PC-3 (cell line): Measurements from ENCODE around the gene KIAA1549.

Experiments
- EZH2phosphoT487 ChIP-seq: fragments of 300-600 bp; sonication (generic); IDR thresholded peaks from 2 replicates; pipeline ENCODE4 v1.6.1; 2018; ENCODE audit warnings: mild to moderate bottlenecking, antibody characterized with exemption, low read length, borderline replicate concordance
- TF ChIP-seq, protein P1 (sequence below): fragments of 300-600 bp; sonication (generic); conservative IDR thresholded peaks from 2 replicates; pipeline ENCODE4 v1.5.1; 2017; ENCODE audit warnings: antibody characterized with exemption, low read depth, mild to moderate bottlenecking, low read length

DNA sequence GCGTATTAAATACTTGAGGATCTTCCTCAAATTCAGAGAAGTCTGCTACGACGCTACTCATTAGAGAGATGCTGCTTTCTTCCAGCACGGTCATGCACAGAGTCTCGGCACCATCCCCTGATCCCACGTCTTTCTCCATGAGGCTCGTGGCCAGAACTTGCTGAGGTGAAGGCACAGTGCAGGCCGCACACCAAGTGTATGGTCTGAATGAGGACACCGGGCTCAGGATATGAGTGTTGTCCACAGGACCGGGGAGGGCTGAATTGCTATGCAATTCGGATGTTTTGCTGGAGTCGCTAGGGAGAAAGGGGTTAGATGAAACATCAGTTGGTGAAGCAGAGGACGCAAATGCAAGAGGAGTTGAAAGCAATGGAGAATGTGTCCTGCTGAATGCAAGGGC lies 63.0 kb downstream of the KIAA1549 start:
- TF ChIP-seq, protein P1, sequence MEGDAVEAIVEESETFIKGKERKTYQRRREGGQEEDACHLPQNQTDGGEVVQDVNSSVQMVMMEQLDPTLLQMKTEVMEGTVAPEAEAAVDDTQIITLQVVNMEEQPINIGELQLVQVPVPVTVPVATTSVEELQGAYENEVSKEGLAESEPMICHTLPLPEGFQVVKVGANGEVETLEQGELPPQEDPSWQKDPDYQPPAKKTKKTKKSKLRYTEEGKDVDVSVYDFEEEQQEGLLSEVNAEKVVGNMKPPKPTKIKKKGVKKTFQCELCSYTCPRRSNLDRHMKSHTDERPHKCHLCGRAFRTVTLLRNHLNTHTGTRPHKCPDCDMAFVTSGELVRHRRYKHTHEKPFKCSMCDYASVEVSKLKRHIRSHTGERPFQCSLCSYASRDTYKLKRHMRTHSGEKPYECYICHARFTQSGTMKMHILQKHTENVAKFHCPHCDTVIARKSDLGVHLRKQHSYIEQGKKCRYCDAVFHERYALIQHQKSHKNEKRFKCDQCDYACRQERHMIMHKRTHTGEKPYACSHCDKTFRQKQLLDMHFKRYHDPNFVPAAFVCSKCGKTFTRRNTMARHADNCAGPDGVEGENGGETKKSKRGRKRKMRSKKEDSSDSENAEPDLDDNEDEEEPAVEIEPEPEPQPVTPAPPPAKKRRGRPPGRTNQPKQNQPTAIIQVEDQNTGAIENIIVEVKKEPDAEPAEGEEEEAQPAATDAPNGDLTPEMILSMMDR = no peak
- no peak for TF ChIP-seq EZH2phosphoT487
